GM12878 (cell line): ENCODE measurements around the gene TJP1. TPM values are rescaled to one million over a fixed set of nuclear protein-coding genes. Genes with fewer than 3 reads are reported as not detected.

ENCODE experiments used
- ATAC-seq: fragments of 200-7000 bp; cut with Tn5 transposase; 3 replicates; pipeline ENCODE4 v1.9.1; 2020; ENCODE audit warnings: mild to moderate bottlenecking, moderate library complexity
- BruUV-seq: library from RNA; stranded (reverse); fragments of 400-500 nt; replicated peaks from 2 replicates; lab custom pipeline; 2021; lab: Mats Ljungman, UMichigan
- CTCF ChIA-PET: fragments of 300-600 bp; sonication (Branson Sonifier 250); formaldehyde crosslinking; extraction: SDS; loops from one replicate; lab custom pipeline; 2021; ENCODE audit warnings: inconsistent platforms; lab: Yijun Ruan, JAX
- POLR2A ChIA-PET: fragments of 350-600 bp; formaldehyde crosslinking; extraction: SDS; loops from one replicate; lab custom pipeline; 2021; ENCODE audit warnings: inconsistent platforms; lab: Charles Lee
- RAD21 ChIA-PET: fragments of 300-600 bp; sonication (Branson Sonifier 250); formaldehyde crosslinking; loops from one replicate; lab custom pipeline; 2023; ENCODE audit warnings: antibody characterized with exemption; ENCODE audit not compliant: unreplicated experiment; lab: Charles Lee
- SMC1A ChIA-PET: fragments of 300-600 bp; sonication (Branson Sonifier 250); formaldehyde crosslinking; loops from one replicate; lab custom pipeline; 2023; ENCODE audit not compliant: unreplicated experiment, uncharacterized antibody; lab: Charles Lee
- DNase-seq: peaks from one replicate; pipeline ENCODE4 v3.0.0-alpha.2; 2011; ENCODE audit warnings: low read depth, low spot score
- FAIRE-seq: peaks from 3 replicates; lab custom pipeline; 2011; peaks lifted over from hg19 to GRCh38; lab: Jason Lieb, UNC
- H2AFZ ChIP-seq: 2 replicates; pipeline ENCODE4 v1.6.0; 2011; ENCODE audit warnings: low read depth, low read length, control low read depth; ENCODE audit not compliant: control insufficient read depth
- H3K27ac ChIP-seq: 2 replicates; pipeline ENCODE4 v1.5.1; 2011; ENCODE audit warnings: control low read depth; ENCODE audit not compliant: control insufficient read depth, insufficient read depth
- H3K27me3 ChIP-seq, 2 experiments: replicated peaks in 1 of 2; 2 replicates each; pipeline versions ENCODE4 v1.6.0 to v1.6.1; 2011; ENCODE audit warnings: low read length in 1 of 2; ENCODE audit not compliant: control insufficient read depth in 2 of 2, insufficient read depth in 2 of 2
- H3K36me3 ChIP-seq, 2 experiments: 2 replicates each; pipeline ENCODE4 v1.5.1; 2011; ENCODE audit warnings: low read length in 1 of 2; ENCODE audit not compliant: control insufficient read depth in 2 of 2, insufficient read depth in 2 of 2
- H3K4me1 ChIP-seq: 2 replicates; pipeline ENCODE4 v1.6.1; 2011; ENCODE audit warnings: mild to moderate bottlenecking, low read length, moderate library complexity, mixed read lengths; ENCODE audit not compliant: control insufficient read depth, insufficient read depth
- H3K4me2 ChIP-seq: 2 replicates; pipeline ENCODE4 v1.6.0; 2011; ENCODE audit warnings: control low read depth; ENCODE audit not compliant: control insufficient read depth, insufficient read depth
- H3K4me3 ChIP-seq: fragments of 200-600 bp; sonication (generic); 2 replicates; pipeline ENCODE4 v1.5.1; 2016
- H3K79me2 ChIP-seq: 2 replicates; pipeline ENCODE4 v1.6.0; 2011; ENCODE audit warnings: low read length; ENCODE audit not compliant: control insufficient read depth, insufficient read depth
- H3K9ac ChIP-seq: 2 replicates; pipeline ENCODE4 v1.8.0; 2011; ENCODE audit warnings: low read length, control low read depth, mixed read lengths; ENCODE audit not compliant: control insufficient read depth, insufficient read depth
- H3K9me3 ChIP-seq: replicated peaks from 3 replicates; pipeline ENCODE4 v1.5.1; 2011; ENCODE audit warnings: mild to moderate bottlenecking, low read length; ENCODE audit not compliant: control insufficient read depth, insufficient read depth
- H4K20me1 ChIP-seq: 2 replicates; pipeline ENCODE4 v1.6.0; 2011; ENCODE audit not compliant: control insufficient read depth, insufficient read depth
- CTCF ChIP-seq, 3 experiments: IDR thresholded peaks in 2 of 3; conservative IDR thresholded peaks in 1 of 3; 2 replicates each; pipeline ENCODE4 v1.5.1; 2011; ENCODE audit warnings: low read depth in 3 of 3, low read length in 3 of 3, mild to moderate bottlenecking in 3 of 3, control low read depth in 2 of 3, moderate library complexity in 2 of 3, inconsistent platforms in 1 of 3, mixed read lengths in 1 of 3; ENCODE audit not compliant: control insufficient read depth in 2 of 3, insufficient read depth in 1 of 3; ENCODE audit errors: extremely low read depth in 1 of 3
- JUND ChIP-seq: IDR thresholded peaks from 2 replicates; pipeline ENCODE4 v1.6.1; 2012; ENCODE audit warnings: low read depth, mild to moderate bottlenecking, low read length, improper control_type of control experiment, moderate library complexity
- NKRF ChIP-seq: fragments of 450-650 bp; conservative IDR thresholded peaks from 2 replicates; pipeline ENCODE4 v1.6.1; 2017; ENCODE audit warnings: mild to moderate bottlenecking, moderate library complexity
- PAX5 ChIP-seq: IDR thresholded peaks from 2 replicates; pipeline ENCODE4 v1.6.1; 2011; ENCODE audit warnings: low read depth, low read length, borderline replicate concordance
- RAD21 ChIP-seq: IDR thresholded peaks from 2 replicates; pipeline ENCODE4 v1.6.1; 2011; ENCODE audit warnings: mild to moderate bottlenecking, low read depth, low read length, moderate library complexity; ENCODE audit not compliant: insufficient read depth
- YBX1 ChIP-seq: fragments of 450-650 bp; IDR thresholded peaks from 2 replicates; pipeline ENCODE4 v1.6.1; 2016; ENCODE audit warnings: antibody characterized with exemption
- YY1 ChIP-seq: IDR thresholded peaks from 2 replicates; pipeline ENCODE4 v1.6.1; 2011; ENCODE audit warnings: low read depth, mild to moderate bottlenecking, low read length
- ZBTB4 ChIP-seq: fragments of 450-650 bp; formaldehyde crosslinking; IDR thresholded peaks from 2 replicates; pipeline ENCODE4 v1.4.0; 2022; ENCODE audit warnings: mild to moderate bottlenecking, moderate library complexity
- ZNF24 ChIP-seq: fragments of 450-650 bp; IDR thresholded peaks from 2 replicates; pipeline ENCODE4 v1.6.1; 2017; ENCODE audit warnings: antibody characterized with exemption, mild to moderate bottlenecking
- WGBS: methylation state at CpG from one replicate; pipeline ENCODE4 v1.1.6; 2016; ENCODE audit warnings: low lambda C conversion rate; ENCODE audit not compliant: insufficient replicate concordance, insufficient coverage; ENCODE audit errors: missing lambda C conversion rate; 5-methylcytosine and 5-hydroxymethylcytosine counted together
- in situ Hi-C: fragments of 300-500 bp; cut with MboI; formaldehyde crosslinking; loops from 9 replicates; pipeline ENCODE4 v1.14.3; 2018; ENCODE audit warnings: mixed read lengths
- intact Hi-C: fragments of 100-400 bp; cut with micrococcal nuclease; formaldehyde crosslinking; loops from one replicate; pipeline ENCODE4 v1.14.2; 2022; ENCODE audit not compliant: unreplicated experiment
- polyA plus RNA-seq, 11 experiments: library from polyadenylated mRNA; depleted of rRNA in 4 of 11; unstranded in 6 of 11; stranded (reverse) in 5 of 11; fragments of >200 nt; fragmentation: Nextera tagmentation in 4 of 11; fragmentation: Illumina TruSeq in 1 of 11; extraction: Ambion mirVana in 4 of 11; extraction: Trizol in 1 of 11; gene quantifications; 1 replicate in 1 of 11; 2 replicates in 10 of 11; pipeline versions ENCODE4 v1.2.1 to v1.2.3, GENCODE V29; 2011 to 2016; ENCODE audit warnings: inconsistent platforms in 2 of 11, missing spikeins in 2 of 11, low read depth in 1 of 11
- total RNA-seq, 4 experiments: library from RNA; depleted of rRNA in 3 of 4; stranded (reverse); fragments of >200 nt in 3 of 4; fragmentation: Illumina TruSeq in 1 of 4; extraction: Trizol in 1 of 4; gene quantifications; 2 replicates each; pipeline versions ENCODE4 v1.2.1 to v1.2.3, GENCODE V29; 2013 to 2021

The TJP1 gene
- total and polyA plus RNA-seq, 10 of the 15 experiments (the other 5 are each of a cell fraction or from before 2014, with no cell fraction given), result 0.01 to 0.49 (median 0.08) TPM; not detected in 7

GRCh38 chr15:29695489-29696167 is 126.6 kb downstream of the TJP1 start:
- in situ Hi-C loops, result no loop called here
- intact Hi-C loops, result no loop called here
- DNase-seq, result no peak
- ATAC-seq, result no peak
- RAD21 ChIA-PET, result no interaction called here
- no peak overlapping the region for H3K9ac ChIP-seq
- 17% methylated on average over 7 of the region's 7 CpGs for WGBS
- TF ChIP-seq CTCF (IDR thresholded peaks at IDR 0.05 in 2 of 3, conservative IDR thresholded peaks at IDR 0.05 in 1 of 3; ENCODE audit: control insufficient read depth in 2 of 3, extremely low read depth in 1 of 3, insufficient read depth in 1 of 3, low read depth in 3 of 3, low read length in 3 of 3) (peak; percentile 11 to 22 (median 13); a peak in 1 of 6 replicates), YY1 (no peak), NKRF (no peak), YBX1 (no peak), RAD21 (0 out of 2 replicates have a peak, but pooled peaks have one; percentile 14), PAX5 (no peak), ZNF24 (no peak), JUND (no peak), ZBTB4 (CRISPR knock-in tag) (no peak)
- TF ChIP-seq, all 136 proteins: peak for 2
- no peaks in the 10 kb centered on the region for H4K20me1 ChIP-seq
- ChIA-PET CTCF (interaction anchor here (1.0 kb wide), 1 partner anchor 230 kb away, joined by 3 read pairs; no protein-coding TSS in a partner anchor), SMC1A (no interaction called here), POLR2A (no interaction called here)
- H3K4me2 ChIP-seq, result no peak overlapping the region
- H3K4me1 ChIP-seq, result no peaks in the 10 kb centered on the region
- no peak for FAIRE-seq
- H3K9me3 ChIP-seq, result no peaks in the 10 kb centered on the region; the same call in 2 of the 3 replicates
- H3K27me3 ChIP-seq, result no peaks in the 10 kb centered on the region
- no peak overlapping the region for H2AFZ ChIP-seq
- H3K27ac ChIP-seq, result no peak overlapping the region
- H3K4me3 ChIP-seq, result no peak overlapping the region
- H3K36me3 ChIP-seq, result no peaks in the 10 kb centered on the region
- BruUV-seq, result no TSS peak
- no peaks in the 10 kb centered on the region for H3K79me2 ChIP-seq
